ENCODE results near the gene SLC16A10.

DNA sequence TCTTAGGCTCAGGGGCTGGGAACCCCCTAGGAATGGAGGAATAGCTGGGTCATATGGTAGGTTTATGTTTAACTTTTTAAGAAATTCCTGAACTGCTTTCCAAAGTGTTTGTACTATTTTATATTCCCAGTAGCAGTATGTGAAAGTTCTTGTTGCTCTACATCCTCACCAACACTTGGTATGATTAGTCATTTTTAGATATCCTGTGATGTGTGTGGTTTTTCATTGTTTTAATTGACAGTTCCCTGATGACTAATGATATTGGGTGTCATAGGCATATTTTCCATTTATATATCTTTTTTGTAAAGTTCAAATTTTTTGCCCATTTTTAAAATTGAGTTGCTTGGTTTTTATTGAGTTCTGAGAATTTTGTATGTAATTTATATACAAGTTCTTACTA is 72.3 kb downstream of the SLC16A10 start:
- TF ChIP-seq, protein P1, sequence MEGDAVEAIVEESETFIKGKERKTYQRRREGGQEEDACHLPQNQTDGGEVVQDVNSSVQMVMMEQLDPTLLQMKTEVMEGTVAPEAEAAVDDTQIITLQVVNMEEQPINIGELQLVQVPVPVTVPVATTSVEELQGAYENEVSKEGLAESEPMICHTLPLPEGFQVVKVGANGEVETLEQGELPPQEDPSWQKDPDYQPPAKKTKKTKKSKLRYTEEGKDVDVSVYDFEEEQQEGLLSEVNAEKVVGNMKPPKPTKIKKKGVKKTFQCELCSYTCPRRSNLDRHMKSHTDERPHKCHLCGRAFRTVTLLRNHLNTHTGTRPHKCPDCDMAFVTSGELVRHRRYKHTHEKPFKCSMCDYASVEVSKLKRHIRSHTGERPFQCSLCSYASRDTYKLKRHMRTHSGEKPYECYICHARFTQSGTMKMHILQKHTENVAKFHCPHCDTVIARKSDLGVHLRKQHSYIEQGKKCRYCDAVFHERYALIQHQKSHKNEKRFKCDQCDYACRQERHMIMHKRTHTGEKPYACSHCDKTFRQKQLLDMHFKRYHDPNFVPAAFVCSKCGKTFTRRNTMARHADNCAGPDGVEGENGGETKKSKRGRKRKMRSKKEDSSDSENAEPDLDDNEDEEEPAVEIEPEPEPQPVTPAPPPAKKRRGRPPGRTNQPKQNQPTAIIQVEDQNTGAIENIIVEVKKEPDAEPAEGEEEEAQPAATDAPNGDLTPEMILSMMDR (IDR thresholded peaks at IDR 0.05): no peak
- TF ChIP-seq ZFX (IDR thresholded peaks at IDR 0.05; ENCODE audit: borderline replicate concordance): no peak
